KBM-7 (cell line): ENCODE data around the gene NUDT17.
"Not testable (repeated sequence)": the region's sequence is repeated elsewhere in the genome, so short reads cannot be mapped to it uniquely, and the experiment has no call there.

Source experiments
- DNase-seq: peaks from one replicate; pipeline ENCODE4 v3.0.0-alpha.2; 2015
- in situ Hi-C: fragments of 300-500 bp; cut with MboI; formaldehyde crosslinking; loops from 2 replicates; pipeline ENCODE4 v1.14.3; 2020; ENCODE audit warnings: low sequenced_read_pairs, low pct_unique_long_range_greater_than_20kb, mixed read lengths

The NUDT17 gene, protein sequence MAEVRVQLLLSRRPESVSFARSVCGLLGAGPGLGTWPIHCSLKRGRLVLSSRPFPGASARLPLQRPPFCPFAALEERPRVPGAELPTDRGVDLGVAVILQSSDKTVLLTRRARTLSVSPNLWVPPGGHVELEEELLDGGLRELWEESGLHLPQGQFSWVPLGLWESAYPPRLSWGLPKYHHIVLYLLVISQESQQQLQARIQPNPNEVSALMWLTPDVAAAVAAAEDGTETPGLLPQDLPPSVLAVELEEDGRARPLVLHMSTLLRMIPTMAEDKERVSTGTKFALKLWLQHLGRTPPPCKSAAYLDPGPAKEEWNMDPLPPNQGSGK

DNA sequence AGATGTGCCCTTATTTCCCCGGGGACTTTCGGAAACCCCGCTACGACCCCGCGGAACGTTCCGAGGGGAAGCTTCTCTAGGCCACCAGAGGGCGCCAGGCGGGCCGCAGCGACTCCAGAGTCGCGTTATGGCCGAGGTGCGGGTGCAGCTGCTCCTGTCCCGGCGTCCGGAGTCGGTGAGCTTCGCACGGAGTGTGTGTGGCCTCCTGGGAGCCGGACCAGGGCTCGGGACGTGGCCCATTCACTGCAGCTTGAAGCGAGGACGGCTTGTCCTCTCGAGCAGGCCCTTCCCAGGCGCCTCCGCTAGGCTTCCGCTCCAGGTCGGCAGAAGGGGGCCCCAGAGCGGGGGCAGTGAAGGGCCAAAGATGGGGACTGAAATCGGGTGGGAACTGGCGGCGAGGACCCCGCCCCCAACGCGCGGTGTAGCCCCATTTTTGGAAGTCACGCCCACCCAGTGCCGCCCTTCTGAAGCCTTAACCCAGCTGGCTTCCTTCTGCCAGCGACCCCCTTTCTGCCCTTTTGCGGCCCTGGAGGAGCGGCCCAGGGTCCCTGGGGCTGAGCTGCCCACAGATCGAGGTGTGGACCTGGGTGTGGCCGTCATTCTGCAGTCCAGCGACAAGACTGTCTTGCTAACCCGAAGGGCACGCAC lies at the start of gene NUDT17:
TSS of gene NUDT17 (plus strand) at position 117 of the 648 bp plus-strand sequence. CDS start at position 128, 11 bp downstream.
- in situ Hi-C loops = no loop called here
- peak; percentile 79 for DNase-seq

DNA sequence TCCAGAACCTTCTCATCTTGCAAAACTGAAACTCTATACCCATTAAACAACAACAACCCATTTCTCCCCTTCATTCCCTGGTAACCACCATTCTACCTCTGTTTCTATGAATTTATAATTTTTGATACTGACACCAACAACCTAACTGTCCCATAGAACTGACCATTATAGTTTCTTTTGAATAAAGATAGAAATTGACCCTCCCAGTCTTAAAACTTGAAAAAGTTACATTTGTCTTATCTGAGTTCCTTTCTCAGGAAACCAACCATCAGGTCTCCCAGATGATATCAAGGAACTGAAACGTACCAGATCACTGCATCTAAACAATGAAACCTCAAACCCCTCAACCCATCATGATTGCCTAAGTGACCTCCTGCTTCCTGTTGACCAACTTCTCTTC lies 48.7 kb upstream of the NUDT17 start:
- in situ Hi-C loops = no loop called here
- no peak for DNase-seq

DNA sequence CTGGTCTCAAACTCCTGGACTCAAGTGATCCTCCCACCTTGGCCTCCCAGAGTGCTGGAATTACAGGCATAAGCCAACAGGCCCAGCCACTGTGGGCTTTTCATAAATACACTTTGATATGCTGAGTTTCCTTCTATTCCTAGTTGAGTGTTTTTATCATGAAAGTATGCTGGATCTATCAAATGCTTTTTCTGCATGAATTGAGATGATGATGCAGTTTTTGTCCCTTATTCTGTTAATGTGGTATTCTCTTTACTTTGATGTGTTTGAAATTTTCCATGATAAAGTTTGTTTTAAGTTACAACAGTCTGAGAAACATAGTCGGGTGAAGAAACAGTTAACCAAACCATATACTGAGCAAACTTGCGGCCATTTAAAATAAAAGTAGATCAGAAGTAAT lies 45.6 kb upstream of the NUDT17 start:
- DNase-seq = no peak
- in situ Hi-C loops = no loop called here

DNA sequence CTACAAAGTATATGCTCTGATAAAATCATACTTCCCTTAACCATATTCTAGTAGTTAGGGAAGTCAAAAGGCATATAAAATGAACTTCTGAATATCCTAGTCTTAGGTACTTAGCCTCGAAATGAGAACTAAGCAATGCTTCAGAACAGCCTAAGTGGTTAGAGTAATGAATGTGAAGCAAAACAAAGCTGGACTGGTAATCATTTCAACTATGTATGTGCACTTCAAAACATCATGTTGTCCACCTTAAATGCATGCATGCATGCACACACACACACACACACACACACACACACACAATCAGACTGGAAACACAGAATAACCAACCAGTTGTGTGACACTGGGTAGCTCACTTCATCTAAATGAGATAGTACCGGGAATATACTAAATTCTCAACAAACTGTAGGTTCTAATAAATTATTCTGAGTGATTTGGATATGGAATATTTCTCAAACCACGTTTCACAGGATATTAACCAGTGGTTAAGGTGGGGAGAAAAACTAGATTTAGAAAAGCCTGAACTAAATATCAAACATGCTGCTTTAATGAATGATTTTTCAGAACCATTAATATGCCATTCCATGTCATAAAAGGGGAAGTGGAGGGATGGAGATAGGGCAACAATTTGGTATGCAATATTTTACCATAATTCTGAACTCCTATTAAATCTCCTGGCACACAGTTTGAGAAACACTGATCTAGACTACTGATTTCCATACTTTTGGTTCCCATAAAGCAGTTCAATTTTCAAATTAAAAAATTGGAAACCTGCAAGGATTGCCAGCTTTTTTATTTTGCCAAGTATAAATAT lies 41.0 kb upstream of the NUDT17 start:
- in situ Hi-C loops = no loop called here
- DNase-seq = peak; percentile 21

DNA sequence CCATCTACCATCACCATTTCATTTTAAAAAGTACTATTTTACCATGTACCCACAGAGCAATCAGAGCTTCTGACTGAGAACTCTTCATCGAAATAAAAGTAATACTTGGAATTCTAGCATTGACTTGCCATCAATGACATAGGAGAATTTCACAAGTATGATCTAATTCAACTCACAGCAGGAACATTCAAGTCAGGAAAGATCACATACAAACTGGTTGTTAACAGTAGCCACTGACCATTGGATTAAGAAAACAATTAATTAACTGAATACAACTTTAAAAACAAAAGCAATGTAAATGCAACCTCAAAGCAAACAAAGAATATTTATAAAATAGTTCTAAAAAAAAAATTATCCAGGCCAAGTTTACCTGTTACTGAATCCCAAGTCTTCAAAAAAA lies 40.4 kb upstream of the NUDT17 start:
- in situ Hi-C loops = no loop called here
- DNase-seq = no peak

DNA sequence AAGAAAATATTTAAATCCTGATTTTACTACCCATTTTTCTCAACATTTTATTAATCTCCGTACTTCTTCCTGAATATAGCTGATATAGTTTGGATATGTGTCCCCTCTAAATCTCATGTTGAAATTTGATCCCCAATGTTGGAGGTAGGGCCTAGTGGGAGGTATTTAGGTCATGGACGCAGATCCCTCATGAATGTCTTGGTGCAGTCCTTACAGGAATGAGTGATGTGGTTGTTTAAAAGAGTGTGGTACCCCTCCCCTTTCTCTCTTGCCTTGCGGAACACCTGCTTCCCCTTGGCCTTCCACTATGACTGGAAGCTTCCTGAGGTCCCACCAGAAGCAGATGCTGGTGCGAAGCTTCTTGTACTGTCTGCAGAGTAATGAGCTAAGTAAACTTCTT lies 39.0 kb upstream of the NUDT17 start:
- in situ Hi-C loops = no loop called here
- DNase-seq = no peak

DNA sequence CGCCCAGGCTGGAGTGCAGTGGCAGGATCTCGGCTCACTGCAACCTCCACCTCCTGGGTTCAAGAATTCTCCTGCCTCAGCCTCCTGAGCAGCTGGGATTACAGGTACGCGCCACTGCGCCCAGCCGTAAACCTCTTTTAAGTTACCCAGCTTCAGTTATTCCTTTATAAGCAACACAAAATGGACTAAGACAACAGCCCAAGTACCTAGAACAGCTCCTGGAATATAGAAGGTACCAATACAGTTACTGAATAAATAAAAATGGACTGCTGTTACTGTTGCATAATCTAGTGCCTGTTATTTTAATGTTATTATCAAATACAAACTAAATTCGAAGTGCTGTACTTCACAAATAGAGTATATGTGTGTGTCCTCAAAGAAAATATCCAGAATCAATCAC lies 38.6 kb upstream of the NUDT17 start:
- DNase-seq = no peak
- in situ Hi-C loops = no loop called here

DNA sequence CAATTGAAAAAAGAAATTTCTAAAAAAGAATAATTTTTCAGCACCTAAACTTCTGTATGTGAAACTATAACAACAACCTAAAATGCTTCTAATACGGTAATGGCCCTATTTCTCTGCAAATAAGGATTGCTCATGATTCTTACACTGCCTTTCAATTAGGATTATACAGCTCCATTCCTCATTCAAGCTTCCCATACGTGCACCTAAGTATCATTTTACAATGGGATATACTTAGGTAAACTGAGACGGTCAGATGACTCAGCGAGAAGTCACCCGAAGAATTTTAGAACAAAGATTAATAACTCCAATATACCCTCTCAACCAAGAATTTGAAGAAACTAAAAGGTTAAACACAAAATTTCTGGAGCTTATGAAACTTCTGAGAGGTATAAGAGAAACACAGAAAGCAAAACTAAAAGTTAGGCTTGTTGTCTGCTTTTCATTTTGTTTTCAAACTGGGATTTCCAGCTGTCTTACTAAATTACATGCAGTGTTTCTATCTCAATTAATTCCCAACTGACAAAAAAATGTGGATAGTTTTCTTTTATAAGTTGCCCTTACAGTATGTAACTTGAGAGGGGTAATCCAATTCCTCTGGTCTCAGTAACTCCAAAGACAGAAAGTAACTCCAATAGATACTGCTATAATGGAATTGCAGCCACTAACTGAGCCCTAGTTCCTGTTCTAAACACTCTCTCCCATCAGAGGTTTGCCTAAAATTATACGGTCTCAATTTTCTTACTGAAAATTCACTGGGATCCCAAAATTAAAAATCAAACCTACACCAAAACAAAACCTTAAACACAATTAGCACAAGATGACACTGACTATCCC lies 32.2 kb upstream of the NUDT17 start:
- in situ Hi-C loops, DNase-seq: not testable (repeated sequence)

DNA sequence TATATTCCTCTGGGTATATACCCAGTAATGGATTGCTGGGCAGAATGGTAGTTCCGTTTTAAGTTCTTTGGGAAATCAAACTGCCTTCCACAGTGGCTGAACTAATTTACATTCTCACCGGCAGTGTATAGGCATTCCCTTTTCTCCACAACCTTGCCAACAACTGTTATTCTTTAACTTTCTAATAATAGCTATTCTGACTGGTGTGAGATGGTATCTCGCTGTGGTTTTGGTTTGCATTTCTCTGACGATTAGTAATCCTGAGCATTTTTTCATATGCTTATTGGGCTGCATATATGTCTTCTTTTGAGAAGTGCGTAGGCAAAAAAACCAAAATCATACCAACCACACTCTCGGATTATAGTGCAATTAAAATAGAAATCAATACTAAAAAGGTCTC lies 27.3 kb upstream of the NUDT17 start:
- peak; percentile 25 for DNase-seq

DNA sequence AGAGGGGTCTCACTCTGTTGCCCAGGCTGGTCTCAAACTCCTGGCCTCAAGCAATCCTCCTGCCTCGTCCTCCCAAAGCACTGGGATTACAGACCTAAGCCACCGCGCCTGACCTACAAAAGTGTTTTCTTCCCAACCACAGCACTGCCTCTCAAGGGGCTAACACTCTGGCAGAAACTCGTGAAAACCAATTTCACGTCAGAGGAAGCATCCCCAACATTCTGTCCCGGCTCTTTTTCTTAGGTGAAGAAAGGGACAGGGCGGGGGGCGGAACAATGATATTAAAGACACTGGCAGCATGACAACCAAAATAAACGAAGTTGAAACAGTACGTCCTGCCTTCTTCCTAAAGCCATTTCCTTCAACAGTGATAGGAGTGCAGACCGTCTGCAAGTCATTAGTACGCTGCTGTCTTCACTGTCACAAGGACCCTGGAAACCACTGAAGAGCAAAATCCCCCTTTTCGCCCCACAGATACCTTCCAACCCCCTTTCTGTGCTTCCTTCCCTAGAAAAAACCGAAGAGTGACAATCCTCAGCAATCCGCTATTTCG lies 22.6 kb upstream of the NUDT17 start:
- in situ Hi-C loops, DNase-seq: not testable (repeated sequence)

More for the DNA sequence above, 27.3 kb upstream of the NUDT17 start:
- in situ Hi-C loops = not testable (repeated sequence)

DNA sequence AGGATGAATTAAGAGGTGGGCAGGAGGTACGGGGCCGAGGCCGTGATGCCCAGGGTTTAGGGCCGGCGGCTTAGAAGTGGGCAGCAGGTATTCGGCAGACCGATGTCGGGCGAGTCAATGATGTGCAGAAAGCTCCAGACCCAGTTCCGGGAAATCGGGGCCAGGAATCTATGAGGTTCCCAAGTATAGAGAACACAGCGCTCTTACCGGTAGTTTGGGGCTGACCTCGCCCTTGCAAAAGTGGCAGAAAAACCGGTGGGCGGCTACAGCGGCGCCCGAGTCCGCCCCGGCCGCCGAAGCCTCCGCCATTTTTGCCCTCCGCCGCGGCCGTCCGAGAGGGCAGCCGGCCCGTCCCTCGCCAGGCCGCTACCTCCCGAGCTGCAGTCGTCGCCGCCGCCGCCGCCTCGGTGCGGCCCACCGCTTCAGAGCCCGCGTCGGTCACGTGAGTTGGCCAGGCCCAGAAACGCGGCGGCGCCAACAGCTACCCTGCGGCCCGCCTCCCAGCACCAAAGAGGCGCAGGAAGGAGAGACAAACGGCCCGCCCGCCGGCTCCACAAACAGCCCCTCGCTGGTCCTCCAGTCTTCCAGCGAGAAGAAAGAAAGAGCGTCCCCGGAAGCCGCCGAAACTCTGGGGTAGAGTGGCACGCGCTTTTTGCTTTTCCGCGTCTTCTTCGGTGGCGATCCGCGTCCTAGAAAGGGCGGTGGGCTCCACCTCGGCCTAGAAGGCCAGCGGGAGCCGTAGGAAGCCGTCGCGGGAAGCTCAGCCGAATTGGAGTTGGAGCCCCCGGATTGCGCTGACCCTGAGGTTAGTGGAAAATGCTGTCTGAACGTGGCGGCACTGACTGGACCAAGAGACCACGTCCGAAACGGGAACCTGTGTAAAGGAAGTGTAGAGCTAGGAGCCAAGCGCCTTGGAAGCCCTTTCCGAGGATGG lies 21.6 kb upstream of the NUDT17 start, which contains the start of the genes POLR3C and RNF115:
TSS of gene POLR3C (plus strand) at position 636 of the 934 bp plus-strand sequence. CDS start 1,577 bp downstream, outside the sequence.
TSS of gene RNF115 (minus strand) at position 531 of the 934 bp plus-strand sequence. CDS start at position 309, 222 bp downstream.
- in situ Hi-C loops = no loop called here
- peak; percentile 96 for DNase-seq

DNA sequence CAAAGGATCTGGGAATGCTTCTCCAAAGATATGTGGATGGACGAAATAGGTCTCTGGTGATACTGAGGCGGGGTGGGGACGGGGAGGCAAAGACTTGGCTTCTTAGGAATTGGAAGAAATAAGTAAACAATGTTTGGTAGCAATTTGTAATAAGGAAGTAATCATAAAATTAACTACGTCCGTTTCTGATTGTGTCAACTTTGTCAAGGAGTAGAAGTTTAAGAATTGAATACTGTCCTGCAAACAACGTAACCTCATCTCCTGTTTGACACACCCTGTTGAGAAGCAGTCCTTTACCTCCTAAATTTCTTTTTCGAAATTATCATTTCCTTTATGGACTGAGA lies 21.0 kb upstream of the NUDT17 start:
- in situ Hi-C loops = no loop called here
- DNase-seq = no peak

DNA sequence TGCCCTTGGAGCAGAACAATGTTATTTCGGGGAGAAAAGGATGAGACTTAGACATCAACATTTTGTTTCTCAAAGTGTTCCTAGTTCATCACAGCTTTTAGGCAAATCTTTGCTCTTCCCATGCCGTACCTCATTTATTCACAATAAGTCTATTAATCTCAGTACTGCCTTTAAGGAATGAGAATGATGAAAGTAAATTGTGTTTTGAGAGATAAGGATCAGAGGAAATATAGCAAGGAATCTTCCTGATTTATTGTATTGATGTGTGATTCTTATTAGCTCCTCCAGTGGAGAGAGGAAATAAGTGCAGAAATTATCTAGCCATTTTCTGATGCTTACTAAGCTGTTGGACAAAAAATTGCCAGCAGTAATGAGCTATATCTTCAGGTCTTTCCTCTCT lies 19.4 kb upstream of the NUDT17 start:
- in situ Hi-C loops = no loop called here

DNA sequence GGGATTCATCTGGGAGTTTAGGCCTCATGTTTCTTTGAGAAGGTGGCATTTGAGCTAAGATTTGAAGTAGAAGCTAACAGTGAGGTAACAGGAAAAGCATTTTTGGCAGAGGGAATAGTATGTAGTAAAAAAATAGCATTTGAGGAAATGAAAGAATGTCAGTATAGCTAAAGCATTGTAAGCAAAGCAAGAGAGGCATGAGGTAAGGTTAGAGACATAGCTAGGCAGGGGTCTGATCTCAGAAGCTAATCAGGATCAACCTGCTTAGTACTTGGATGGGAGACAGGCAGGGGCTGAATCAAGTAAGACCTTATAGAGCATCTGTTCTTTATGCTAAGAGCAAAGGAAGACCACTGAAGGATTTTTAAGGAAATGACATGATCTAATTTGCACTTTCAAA lies 17.5 kb upstream of the NUDT17 start:
- no peak for DNase-seq
- in situ Hi-C loops = no loop called here

More for the DNA sequence above, 19.4 kb upstream of the NUDT17 start:
- DNase-seq = no peak

DNA sequence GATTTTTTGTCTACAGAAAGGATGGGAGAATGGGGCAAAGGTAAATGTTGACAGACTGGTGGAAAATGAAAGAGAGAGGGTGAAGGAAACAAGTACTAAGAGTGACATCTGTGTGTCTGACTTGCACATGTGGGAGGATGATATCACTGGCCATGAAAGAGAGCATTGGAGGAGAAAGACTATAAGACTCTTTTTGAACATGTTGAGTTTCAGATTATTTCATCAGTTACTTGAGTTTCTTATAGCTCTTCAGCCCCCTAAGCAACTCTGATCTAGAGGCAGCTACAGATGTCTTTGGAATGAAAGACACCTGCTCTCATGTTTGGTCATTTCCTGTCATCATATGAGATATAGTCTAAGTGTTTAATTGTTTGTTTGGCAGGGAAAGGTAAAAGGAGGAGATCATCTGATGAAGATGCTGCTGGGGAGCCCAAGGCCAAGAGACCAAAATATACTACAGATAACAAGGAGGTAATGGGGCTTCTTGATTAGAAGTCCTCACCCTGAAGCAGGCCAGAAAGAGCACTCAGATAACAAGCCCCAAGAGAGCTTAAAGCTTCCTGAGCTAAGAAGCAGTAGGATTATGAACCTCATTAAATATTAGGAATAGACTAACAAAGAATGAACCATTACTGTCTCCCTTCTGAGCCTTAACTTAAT lies 16.9 kb upstream of the NUDT17 start:
- in situ Hi-C loops = no loop called here
- DNase-seq = no peak

DNA sequence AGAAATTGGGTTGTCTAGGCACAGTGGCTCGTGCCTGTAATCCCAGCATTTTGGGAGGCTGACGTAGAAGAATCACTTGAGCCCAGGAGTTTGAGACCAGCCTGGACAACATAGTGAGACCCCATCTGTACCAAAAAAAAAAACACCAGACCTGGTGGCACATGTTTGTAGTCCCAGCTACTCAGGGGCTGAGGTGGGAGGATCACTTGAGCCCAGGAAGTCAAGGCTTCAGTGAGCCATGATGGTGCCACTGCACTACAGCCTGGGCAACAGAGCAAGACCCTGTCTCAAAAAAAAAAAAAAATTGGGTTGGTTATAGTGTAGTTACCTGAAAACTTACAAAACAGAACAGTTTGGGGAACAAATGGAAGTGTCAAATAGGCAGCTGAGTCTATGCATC lies 14.6 kb upstream of the NUDT17 start:
- in situ Hi-C loops, DNase-seq: not testable (repeated sequence)

DNA sequence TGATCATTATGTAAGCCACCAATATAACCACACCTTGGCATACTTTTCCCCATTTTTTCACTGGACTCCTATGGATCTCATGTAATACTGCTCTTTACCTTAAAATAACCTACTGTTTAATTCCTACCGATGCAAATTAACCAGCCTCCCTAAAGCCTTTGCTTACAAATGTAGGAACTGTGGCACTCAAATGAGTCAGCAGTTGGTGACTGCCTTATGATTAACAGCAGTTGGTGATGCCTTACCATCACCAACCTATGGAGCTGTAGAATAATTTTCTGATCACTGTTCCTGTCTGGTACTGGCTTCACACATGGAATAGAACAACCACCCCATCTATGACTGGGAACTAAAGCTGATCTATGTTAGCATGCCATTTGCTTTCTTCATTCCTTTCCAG lies 7.8 kb upstream of the NUDT17 start:
- no peak for DNase-seq
- in situ Hi-C loops = no loop called here
